A549 (cell line): ENCODE results near the gene ROR2.

Source experiments
- ESRRA ChIP-seq: fragments of 150-350 bp; IDR thresholded peaks from 2 replicates; pipeline ENCODE4 v1.6.1; 2014; ENCODE audit warnings: mild to moderate bottlenecking, low read length, borderline replicate concordance
- HEYL ChIP-seq: fragments of 250-450 bp; sonication (Bioruptor Pico); IDR thresholded peaks from 2 replicates; pipeline ENCODE4 v1.8.0; 2021; ENCODE audit warnings: mild to moderate bottlenecking, moderate library complexity
- HOXA7 ChIP-seq: fragments of 250-450 bp; sonication (Bioruptor Pico); IDR thresholded peaks from 2 replicates; pipeline ENCODE4 v1.5.0; 2020; ENCODE audit warnings: mild to moderate bottlenecking, moderate library complexity
- NPAS2 ChIP-seq: fragments of 250-450 bp; sonication (Bioruptor Pico); IDR thresholded peaks from 2 replicates; pipeline ENCODE4 v1.8.0; 2022; ENCODE audit warnings: mild to moderate bottlenecking, moderate library complexity, borderline replicate concordance
- PHF8 ChIP-seq: fragments of 200-600 bp; sonication (generic); IDR thresholded peaks from 2 replicates; pipeline ENCODE4 v1.6.1; 2016; ENCODE audit warnings: low read depth, mild to moderate bottlenecking, antibody characterized with exemption, moderate library complexity, borderline replicate concordance
- RCOR1 ChIP-seq: fragments of 150-350 bp; IDR thresholded peaks from 2 replicates; pipeline ENCODE4 v1.6.1; 2014; ENCODE audit warnings: antibody characterized with exemption, low read length, low read depth
- TF ChIP-seq, protein P1 (sequence below): fragments of >200 bp; sonication (Bioruptor Twin); formaldehyde crosslinking; IDR thresholded peaks from 3 replicates; pipeline ENCODE4 v1.5.1; 2016

DNA sequence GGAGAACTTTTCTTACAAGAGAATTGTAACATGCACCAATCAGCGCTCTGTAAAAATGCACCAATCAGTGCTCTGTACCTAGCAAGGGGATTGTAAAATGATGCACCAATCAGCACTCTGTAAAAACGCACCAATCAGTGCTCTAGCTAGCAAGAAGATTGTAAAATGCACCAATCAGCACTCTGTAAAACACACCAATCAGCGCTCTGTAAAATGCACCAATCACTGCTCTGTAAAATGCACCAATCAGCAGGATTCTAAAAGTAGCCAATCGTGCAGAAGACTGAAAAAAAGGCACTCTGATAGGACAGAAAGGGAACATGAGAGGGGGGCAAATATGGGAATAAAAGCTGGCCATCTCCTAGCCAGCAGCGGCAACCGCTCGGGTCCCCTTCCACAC is 233.2 kb downstream of the ROR2 start:
- TF ChIP-seq, protein P1, sequence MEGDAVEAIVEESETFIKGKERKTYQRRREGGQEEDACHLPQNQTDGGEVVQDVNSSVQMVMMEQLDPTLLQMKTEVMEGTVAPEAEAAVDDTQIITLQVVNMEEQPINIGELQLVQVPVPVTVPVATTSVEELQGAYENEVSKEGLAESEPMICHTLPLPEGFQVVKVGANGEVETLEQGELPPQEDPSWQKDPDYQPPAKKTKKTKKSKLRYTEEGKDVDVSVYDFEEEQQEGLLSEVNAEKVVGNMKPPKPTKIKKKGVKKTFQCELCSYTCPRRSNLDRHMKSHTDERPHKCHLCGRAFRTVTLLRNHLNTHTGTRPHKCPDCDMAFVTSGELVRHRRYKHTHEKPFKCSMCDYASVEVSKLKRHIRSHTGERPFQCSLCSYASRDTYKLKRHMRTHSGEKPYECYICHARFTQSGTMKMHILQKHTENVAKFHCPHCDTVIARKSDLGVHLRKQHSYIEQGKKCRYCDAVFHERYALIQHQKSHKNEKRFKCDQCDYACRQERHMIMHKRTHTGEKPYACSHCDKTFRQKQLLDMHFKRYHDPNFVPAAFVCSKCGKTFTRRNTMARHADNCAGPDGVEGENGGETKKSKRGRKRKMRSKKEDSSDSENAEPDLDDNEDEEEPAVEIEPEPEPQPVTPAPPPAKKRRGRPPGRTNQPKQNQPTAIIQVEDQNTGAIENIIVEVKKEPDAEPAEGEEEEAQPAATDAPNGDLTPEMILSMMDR, result no peak
- no peak for TF ChIP-seq PHF8
- no peak for TF ChIP-seq NPAS2 (CRISPR knock-in tag)
- TF ChIP-seq HEYL (CRISPR knock-in tag), result no peak
- TF ChIP-seq RCOR1, result no peak
- no peak for TF ChIP-seq HOXA7
- no peak for TF ChIP-seq ESRRA
